ENCODE measurements around the gene PVALB. TPM values are rescaled to one million over a fixed set of nuclear protein-coding genes. Genes with fewer than 3 reads are reported as not detected.

PVALB gene
- total and polyA plus RNA-seq, 10 of the 15 experiments (the other 5 are each of a cell fraction or from before 2014, with no cell fraction given), result not detected

DNA sequence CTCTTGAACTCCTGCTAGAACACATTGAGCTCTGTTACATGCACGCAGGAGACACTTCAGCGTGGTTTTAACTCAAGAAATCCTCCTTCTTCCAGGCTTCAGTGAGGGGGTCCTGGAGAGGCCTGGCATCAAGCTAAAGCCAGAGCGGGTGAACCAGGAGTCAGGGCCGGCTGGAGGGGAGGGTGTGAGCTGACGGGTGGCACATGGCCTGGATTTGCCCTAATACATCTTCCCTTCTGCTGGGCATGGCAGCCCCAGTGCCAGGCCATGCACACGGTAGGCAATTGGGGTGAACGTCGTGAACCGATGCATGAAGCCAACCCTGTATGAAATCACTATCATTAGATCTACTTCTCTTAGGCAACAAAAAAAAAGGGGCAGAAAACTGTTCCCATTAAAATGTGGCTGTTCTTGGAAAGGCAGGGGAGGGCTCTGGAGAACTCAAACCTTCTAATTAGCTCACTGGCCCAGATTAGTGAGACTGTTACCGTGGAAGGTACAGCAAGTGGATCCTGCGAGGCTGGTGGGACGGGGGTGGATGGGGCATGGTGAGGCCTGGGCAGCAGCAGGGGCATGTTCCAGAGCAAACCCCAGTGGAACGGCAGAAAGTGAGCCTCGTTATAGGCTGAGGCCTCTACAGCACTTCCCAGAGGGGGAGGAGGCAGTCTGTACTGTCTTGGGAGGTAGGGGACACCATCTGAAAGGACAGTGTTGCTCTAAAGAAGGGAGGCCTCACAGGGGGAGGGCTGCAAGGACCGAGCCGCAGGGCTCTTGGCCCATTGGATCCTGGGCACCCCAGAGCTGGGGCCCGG is 51.5 kb downstream of the PVALB start:
- WGBS (ENCODE audit: insufficient coverage, insufficient replicate concordance, low lambda C conversion rate, missing lambda C conversion rate), result 89% methylated on average over 17 of the region's 17 CpGs
- no peak for DNase-seq (ENCODE audit: low read depth, low spot score)

More for the DNA sequence above, 51.5 kb downstream of the PVALB start:
- H3K27me3 ChIP-seq (replicated peaks in 1 of 2; ENCODE audit: control insufficient read depth in 2 of 2, insufficient read depth in 2 of 2, low read length in 1 of 2), result no peaks in the 10 kb centered on the region; a peak in 2 of 4 replicates
- RAD21 ChIA-PET (ENCODE audit: unreplicated experiment), result no interaction called here
- BruUV-seq (replicated peaks), result no TSS peak
- no peaks in the 10 kb centered on the region for H3K79me2 ChIP-seq (ENCODE audit: control insufficient read depth, insufficient read depth, low read length)
- no peak overlapping the region for H3K9ac ChIP-seq (ENCODE audit: control insufficient read depth, insufficient read depth, low read length)
- no peak overlapping the region for H3K27ac ChIP-seq (ENCODE audit: control insufficient read depth, insufficient read depth)
- POLR2A ChIA-PET, result interaction anchor here (1.1 kb wide), 1 partner anchor 11 kb away, joined by 4 read pairs; the partner anchor contains the start of gene IFT27
- TF ChIP-seq HDAC2 (IDR thresholded peaks at IDR 0.05) (no peak), KDM1A (IDR thresholded peaks at IDR 0.05; ENCODE audit: borderline replicate concordance) (no peak), RFX5 (IDR thresholded peaks at IDR 0.05; ENCODE audit: low read depth, low read length) (no peak), SIX5 (IDR thresholded peaks at IDR 0.05; ENCODE audit: low read depth, low read length, severe bottlenecking) (no peak), NR2F1 (conservative IDR thresholded peaks at IDR 0.05) (no peak), ASH2L (IDR thresholded peaks at IDR 0.05; ENCODE audit: borderline replicate concordance, low read depth) (no peak), SREBF1 (IDR thresholded peaks at IDR 0.05; ENCODE audit: low read length) (no peak), ZNF274 (IDR thresholded peaks at IDR 0.05; ENCODE audit: insufficient read depth, insufficient read length) (no peak), CHD1 (IDR thresholded peaks at IDR 0.05; ENCODE audit: low read depth, low read length) (no peak), MYB (IDR thresholded peaks at IDR 0.05; ENCODE audit: borderline replicate concordance, low read depth, low read length) (no peak), ZNF217 (IDR thresholded peaks at IDR 0.05) (no peak), PAX5 (IDR thresholded peaks at IDR 0.05; ENCODE audit: borderline replicate concordance, low read depth, low read length) (no peak), TCF7 (IDR thresholded peaks at IDR 0.05; ENCODE audit: borderline replicate concordance) (no peak), MTA3 (IDR thresholded peaks at IDR 0.05; ENCODE audit: borderline replicate concordance, low read length) (no peak), JUNB (IDR thresholded peaks at IDR 0.05) (no peak), ZNF24 (IDR thresholded peaks at IDR 0.05) (no peak)
- TF ChIP-seq, protein P1, sequence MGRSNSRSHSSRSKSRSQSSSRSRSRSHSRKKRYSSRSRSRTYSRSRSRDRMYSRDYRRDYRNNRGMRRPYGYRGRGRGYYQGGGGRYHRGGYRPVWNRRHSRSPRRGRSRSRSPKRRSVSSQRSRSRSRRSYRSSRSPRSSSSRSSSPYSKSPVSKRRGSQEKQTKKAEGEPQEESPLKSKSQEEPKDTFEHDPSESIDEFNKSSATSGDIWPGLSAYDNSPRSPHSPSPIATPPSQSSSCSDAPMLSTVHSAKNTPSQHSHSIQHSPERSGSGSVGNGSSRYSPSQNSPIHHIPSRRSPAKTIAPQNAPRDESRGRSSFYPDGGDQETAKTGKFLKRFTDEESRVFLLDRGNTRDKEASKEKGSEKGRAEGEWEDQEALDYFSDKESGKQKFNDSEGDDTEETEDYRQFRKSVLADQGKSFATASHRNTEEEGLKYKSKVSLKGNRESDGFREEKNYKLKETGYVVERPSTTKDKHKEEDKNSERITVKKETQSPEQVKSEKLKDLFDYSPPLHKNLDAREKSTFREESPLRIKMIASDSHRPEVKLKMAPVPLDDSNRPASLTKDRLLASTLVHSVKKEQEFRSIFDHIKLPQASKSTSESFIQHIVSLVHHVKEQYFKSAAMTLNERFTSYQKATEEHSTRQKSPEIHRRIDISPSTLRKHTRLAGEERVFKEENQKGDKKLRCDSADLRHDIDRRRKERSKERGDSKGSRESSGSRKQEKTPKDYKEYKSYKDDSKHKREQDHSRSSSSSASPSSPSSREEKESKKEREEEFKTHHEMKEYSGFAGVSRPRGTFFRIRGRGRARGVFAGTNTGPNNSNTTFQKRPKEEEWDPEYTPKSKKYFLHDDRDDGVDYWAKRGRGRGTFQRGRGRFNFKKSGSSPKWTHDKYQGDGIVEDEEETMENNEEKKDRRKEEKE (IDR thresholded peaks at IDR 0.05), result no peak
- TF ChIP-seq, protein P2, sequence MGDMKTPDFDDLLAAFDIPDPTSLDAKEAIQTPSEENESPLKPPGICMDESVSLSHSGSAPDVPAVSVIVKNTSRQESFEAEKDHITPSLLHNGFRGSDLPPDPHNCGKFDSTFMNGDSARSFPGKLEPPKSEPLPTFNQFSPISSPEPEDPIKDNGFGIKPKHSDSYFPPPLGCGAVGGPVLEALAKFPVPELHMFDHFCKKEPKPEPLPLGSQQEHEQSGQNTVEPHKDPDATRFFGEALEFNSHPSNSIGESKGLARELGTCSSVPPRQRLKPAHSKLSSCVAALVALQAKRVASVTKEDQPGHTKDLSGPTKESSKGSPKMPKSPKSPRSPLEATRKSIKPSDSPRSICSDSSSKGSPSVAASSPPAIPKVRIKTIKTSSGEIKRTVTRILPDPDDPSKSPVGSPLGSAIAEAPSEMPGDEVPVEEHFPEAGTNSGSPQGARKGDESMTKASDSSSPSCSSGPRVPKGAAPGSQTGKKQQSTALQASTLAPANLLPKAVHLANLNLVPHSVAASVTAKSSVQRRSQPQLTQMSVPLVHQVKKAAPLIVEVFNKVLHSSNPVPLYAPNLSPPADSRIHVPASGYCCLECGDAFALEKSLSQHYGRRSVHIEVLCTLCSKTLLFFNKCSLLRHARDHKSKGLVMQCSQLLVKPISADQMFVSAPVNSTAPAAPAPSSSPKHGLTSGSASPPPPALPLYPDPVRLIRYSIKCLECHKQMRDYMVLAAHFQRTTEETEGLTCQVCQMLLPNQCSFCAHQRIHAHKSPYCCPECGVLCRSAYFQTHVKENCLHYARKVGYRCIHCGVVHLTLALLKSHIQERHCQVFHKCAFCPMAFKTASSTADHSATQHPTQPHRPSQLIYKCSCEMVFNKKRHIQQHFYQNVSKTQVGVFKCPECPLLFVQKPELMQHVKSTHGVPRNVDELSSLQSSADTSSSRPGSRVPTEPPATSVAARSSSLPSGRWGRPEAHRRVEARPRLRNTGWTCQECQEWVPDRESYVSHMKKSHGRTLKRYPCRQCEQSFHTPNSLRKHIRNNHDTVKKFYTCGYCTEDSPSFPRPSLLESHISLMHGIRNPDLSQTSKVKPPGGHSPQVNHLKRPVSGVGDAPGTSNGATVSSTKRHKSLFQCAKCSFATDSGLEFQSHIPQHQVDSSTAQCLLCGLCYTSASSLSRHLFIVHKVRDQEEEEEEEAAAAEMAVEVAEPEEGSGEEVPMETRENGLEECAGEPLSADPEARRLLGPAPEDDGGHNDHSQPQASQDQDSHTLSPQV (IDR thresholded peaks at IDR 0.05), result no peak
- CTCF ChIA-PET, result interaction anchor here (0.7 to 2.5 kb wide), 2 partner anchors 16 to 67 kb away, joined by 4 to 8 read pairs; no protein-coding TSS in a partner anchor
- H3K9me3 ChIP-seq (replicated peaks; ENCODE audit: control insufficient read depth, insufficient read depth, low read length), result no peaks in the 10 kb centered on the region
- H3K4me2 ChIP-seq (ENCODE audit: control insufficient read depth, insufficient read depth), result no peak overlapping the region
- H2AFZ ChIP-seq (ENCODE audit: control insufficient read depth, low read depth, low read length), result no peak overlapping the region
- in situ Hi-C loops (cut with MboI), result no loop called here
- no peaks in the 10 kb centered on the region for H3K36me3 ChIP-seq (ENCODE audit: control insufficient read depth in 2 of 2, insufficient read depth in 2 of 2, low read length in 1 of 2)
- H4K20me1 ChIP-seq (ENCODE audit: control insufficient read depth, insufficient read depth), result 0 out of 2 replicates have a peak, but pooled peaks cover 3% of the 10 kb centered on the region
- ATAC-seq, result no peak
- intact Hi-C loops (cut with micrococcal nuclease; ENCODE audit: unreplicated experiment), result no loop called here
- no peak for FAIRE-seq
- SMC1A ChIA-PET (ENCODE audit: uncharacterized antibody, unreplicated experiment), result no interaction called here
- H3K4me1 ChIP-seq (ENCODE audit: control insufficient read depth, insufficient read depth, low read length), result no peaks in the 10 kb centered on the region
- H3K4me3 ChIP-seq, result no peak overlapping the region

All from GM12878 (cell line).